NCI-H128 (cell line): ENCODE data around the gene OR5K3.

Source experiments
- DNase-seq: peaks from one replicate; lab custom pipeline; 2025; ENCODE audit not compliant: unreplicated experiment; lab: John Stamatoyannopoulos, UW

Gene OR5K3

DNA sequence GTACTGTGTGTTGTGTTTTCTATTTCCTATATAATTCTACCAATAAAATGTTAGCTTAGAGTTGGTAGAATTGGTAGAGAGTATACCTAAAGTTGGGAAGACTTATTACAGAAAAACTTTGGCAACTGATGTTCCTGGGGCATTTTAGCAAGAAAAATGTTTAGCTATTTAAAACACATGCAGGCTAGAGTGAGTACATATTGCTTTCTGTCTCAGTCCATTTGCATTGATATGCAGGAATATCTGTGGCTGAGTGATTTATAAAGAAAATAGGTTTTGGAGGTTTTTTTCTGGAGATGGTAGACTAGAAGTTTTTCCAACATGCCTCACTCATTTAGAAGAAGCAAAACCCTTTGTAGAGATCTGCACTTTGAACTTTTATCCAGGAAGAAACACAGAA is 42.1 kb downstream of the OR5K3 start:
- no peak for DNase-seq

DNA sequence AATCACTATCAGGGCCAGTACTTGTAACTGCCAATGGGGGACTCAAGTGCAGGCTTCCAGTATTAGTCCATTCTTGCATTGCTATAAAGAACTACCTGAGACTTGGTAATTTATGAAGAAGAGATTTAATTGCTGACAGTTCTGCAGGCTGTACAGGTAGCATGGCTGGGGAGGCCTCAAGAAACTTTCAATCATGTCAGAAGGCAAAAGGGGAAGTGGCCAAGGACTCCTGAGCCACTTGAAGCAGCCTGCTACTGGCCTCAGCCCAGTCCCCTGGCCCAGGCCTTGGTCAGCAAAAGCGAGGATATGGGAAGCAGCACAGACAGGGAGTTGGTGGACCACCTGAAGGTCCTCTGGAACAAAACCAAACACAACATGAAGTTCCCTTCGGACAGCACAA is 43.3 kb downstream of the OR5K3 start:
- DNase-seq, result no peak

- DNase-seq, result no peak
Observed at GRCh38 chr3:98434412-98434811, 43.9 kb downstream of the OR5K3 start.

DNA sequence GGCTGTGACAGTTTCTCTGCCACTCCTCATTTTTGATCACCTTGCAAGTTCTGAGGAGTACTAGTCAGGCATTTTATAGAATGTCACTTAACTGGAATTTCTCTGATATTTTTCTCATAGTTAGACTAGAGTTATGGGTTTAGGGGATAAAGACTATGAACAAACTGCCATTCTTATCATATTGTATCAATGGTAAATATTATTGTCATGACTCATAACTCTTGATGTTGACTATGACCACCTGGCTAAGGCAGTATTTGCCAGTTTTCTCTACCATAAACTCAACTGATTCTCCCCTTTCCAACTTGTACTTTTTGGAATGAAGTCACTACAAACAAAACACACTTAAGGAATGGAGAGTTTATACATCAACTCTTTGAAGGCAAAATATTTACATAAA is 49.8 kb downstream of the OR5K3 start:
- DNase-seq, result no peak
